Measurements from ENCODE around the gene PNPLA6.

DNA sequence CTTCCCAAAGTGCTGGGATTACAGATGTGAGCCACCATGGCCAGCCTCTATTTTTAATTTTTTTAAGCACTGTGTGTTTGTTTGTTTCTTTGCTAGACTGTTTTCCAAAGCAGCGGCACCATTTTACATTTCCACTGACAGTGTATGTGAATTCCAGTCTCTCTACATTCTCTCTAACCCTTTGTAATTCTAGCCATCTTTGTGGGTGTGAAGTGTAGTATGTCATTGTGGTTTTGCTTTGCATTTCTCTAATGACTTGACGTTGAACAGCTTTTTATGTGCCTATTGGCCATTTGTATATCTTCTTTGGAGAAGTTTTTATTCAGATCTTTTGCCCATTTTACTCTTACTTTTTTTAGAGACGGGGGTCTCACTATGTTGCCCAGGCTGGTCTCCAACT lies 11.6 kb downstream of the PNPLA6 start:
- TF ChIP-seq, protein P1, sequence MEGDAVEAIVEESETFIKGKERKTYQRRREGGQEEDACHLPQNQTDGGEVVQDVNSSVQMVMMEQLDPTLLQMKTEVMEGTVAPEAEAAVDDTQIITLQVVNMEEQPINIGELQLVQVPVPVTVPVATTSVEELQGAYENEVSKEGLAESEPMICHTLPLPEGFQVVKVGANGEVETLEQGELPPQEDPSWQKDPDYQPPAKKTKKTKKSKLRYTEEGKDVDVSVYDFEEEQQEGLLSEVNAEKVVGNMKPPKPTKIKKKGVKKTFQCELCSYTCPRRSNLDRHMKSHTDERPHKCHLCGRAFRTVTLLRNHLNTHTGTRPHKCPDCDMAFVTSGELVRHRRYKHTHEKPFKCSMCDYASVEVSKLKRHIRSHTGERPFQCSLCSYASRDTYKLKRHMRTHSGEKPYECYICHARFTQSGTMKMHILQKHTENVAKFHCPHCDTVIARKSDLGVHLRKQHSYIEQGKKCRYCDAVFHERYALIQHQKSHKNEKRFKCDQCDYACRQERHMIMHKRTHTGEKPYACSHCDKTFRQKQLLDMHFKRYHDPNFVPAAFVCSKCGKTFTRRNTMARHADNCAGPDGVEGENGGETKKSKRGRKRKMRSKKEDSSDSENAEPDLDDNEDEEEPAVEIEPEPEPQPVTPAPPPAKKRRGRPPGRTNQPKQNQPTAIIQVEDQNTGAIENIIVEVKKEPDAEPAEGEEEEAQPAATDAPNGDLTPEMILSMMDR (conservative IDR thresholded peaks at IDR 0.05; ENCODE audit: low read depth in 2 of 2) = no peak
- TF ChIP-seq EZH2phosphoT487 (IDR thresholded peaks at IDR 0.05; ENCODE audit: unreplicated experiment) (no peak), POLR2AphosphoS5 (IDR thresholded peaks at IDR 0.05; ENCODE audit: low read depth) (no peak), EZH2 (IDR thresholded peaks at IDR 0.05; ENCODE audit: low read depth, unreplicated experiment) (no peak), STAT1 (IDR thresholded peaks at IDR 0.05; ENCODE audit: unreplicated experiment) (no peak)
- TF ChIP-seq, protein P2, sequence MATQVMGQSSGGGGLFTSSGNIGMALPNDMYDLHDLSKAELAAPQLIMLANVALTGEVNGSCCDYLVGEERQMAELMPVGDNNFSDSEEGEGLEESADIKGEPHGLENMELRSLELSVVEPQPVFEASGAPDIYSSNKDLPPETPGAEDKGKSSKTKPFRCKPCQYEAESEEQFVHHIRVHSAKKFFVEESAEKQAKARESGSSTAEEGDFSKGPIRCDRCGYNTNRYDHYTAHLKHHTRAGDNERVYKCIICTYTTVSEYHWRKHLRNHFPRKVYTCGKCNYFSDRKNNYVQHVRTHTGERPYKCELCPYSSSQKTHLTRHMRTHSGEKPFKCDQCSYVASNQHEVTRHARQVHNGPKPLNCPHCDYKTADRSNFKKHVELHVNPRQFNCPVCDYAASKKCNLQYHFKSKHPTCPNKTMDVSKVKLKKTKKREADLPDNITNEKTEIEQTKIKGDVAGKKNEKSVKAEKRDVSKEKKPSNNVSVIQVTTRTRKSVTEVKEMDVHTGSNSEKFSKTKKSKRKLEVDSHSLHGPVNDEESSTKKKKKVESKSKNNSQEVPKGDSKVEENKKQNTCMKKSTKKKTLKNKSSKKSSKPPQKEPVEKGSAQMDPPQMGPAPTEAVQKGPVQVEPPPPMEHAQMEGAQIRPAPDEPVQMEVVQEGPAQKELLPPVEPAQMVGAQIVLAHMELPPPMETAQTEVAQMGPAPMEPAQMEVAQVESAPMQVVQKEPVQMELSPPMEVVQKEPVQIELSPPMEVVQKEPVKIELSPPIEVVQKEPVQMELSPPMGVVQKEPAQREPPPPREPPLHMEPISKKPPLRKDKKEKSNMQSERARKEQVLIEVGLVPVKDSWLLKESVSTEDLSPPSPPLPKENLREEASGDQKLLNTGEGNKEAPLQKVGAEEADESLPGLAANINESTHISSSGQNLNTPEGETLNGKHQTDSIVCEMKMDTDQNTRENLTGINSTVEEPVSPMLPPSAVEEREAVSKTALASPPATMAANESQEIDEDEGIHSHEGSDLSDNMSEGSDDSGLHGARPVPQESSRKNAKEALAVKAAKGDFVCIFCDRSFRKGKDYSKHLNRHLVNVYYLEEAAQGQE (IDR thresholded peaks at IDR 0.05; ENCODE audit: unreplicated experiment) = no peak
- TF ChIP-seq, protein P3, sequence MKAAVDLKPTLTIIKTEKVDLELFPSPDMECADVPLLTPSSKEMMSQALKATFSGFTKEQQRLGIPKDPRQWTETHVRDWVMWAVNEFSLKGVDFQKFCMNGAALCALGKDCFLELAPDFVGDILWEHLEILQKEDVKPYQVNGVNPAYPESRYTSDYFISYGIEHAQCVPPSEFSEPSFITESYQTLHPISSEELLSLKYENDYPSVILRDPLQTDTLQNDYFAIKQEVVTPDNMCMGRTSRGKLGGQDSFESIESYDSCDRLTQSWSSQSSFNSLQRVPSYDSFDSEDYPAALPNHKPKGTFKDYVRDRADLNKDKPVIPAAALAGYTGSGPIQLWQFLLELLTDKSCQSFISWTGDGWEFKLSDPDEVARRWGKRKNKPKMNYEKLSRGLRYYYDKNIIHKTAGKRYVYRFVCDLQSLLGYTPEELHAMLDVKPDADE (IDR thresholded peaks at IDR 0.05) = no peak
